ENCODE results near the gene ZNF407.

The ZNF407 gene

GRCh38 chr18:74708169-74708568 is 110.5 kb downstream of the ZNF407 start:
- no peak for DNase-seq (ENCODE audit: low read depth in 1 of 2, low spot score in 1 of 2)
- H3K27me3 ChIP-seq (ENCODE audit: insufficient read depth, poor library complexity, severe bottlenecking) = no peaks in the 10 kb centered on the region
- H3K27ac ChIP-seq (replicated peaks) = no peak overlapping the region
- TF ChIP-seq SPI1 (IDR thresholded peaks at IDR 0.05; ENCODE audit: borderline replicate concordance, low read depth) (no peak), GABPA (IDR thresholded peaks at IDR 0.05; ENCODE audit: low read depth) (no peak), REST (IDR thresholded peaks at IDR 0.05; ENCODE audit: insufficient replicate concordance, low read depth) (no peak), CTCF (IDR thresholded peaks at IDR 0.05; ENCODE audit: insufficient read depth, low read length) (no peak), POLR2AphosphoS5 (IDR thresholded peaks at IDR 0.05; ENCODE audit: low read depth) (no peak)
- no peak overlapping the region for H3K4me3 ChIP-seq (replicated peaks; ENCODE audit: insufficient read depth, low read length)

GRCh38 chr18:74709452-74709851 is 111.8 kb downstream of the ZNF407 start:
- DNase-seq (ENCODE audit: low read depth in 1 of 2, low spot score in 1 of 2) = no peak
- no peak overlapping the region for H3K4me3 ChIP-seq (replicated peaks; ENCODE audit: insufficient read depth, low read length)
- TF ChIP-seq CTCF (IDR thresholded peaks at IDR 0.05; ENCODE audit: insufficient read depth, low read length) (no peak), SPI1 (IDR thresholded peaks at IDR 0.05; ENCODE audit: borderline replicate concordance, low read depth) (no peak), POLR2AphosphoS5 (IDR thresholded peaks at IDR 0.05; ENCODE audit: low read depth) (no peak), GABPA (IDR thresholded peaks at IDR 0.05; ENCODE audit: low read depth) (no peak), REST (IDR thresholded peaks at IDR 0.05; ENCODE audit: insufficient replicate concordance, low read depth) (no peak)
- no peaks in the 10 kb centered on the region for H3K27me3 ChIP-seq (ENCODE audit: insufficient read depth, poor library complexity, severe bottlenecking)
- H3K27ac ChIP-seq (replicated peaks) = no peak overlapping the region

GRCh38 chr18:74714120-74714519 is 116.5 kb downstream of the ZNF407 start:
- Histone ChIP-seq H3K4me3 (replicated peaks; ENCODE audit: insufficient read depth, low read length) (no peak overlapping the region), H3K27me3 (ENCODE audit: insufficient read depth, poor library complexity, severe bottlenecking) (no peaks in the 10 kb centered on the region), H3K27ac (replicated peaks) (no peak overlapping the region)
- no peak for TF ChIP-seq REST (IDR thresholded peaks at IDR 0.05; ENCODE audit: insufficient replicate concordance, low read depth)
- TF ChIP-seq CTCF (IDR thresholded peaks at IDR 0.05; ENCODE audit: insufficient read depth, low read length) = no peak
- no peak for TF ChIP-seq GABPA (IDR thresholded peaks at IDR 0.05; ENCODE audit: low read depth)
- TF ChIP-seq POLR2AphosphoS5 (IDR thresholded peaks at IDR 0.05; ENCODE audit: low read depth) = no peak
- no peak for TF ChIP-seq SPI1 (IDR thresholded peaks at IDR 0.05; ENCODE audit: borderline replicate concordance, low read depth)
- no peak for DNase-seq (ENCODE audit: low read depth in 1 of 2, low spot score in 1 of 2)
